Peyer's patch (tissue), 4 donors: ENCODE data around the gene SLC13A2.

ENCODE experiments used
- CTCF ChIP-seq, 6 experiments: fragments of 450-650 bp in 4 of 6; fragments of 200-600 bp in 2 of 6; sonication (generic) in 1 of 6; IDR thresholded peaks; one replicate each; pipeline ENCODE4 v1.5.1; 2017 to 2019; ENCODE audit warnings: antibody characterized with exemption in 6 of 6, mild to moderate bottlenecking in 3 of 6, moderate library complexity in 1 of 6
- POLR2A ChIP-seq, 2 donors: fragments of 450-650 bp; IDR thresholded peaks; one replicate each; pipeline ENCODE4 v1.5.1; 2017; ENCODE audit warnings: antibody characterized with exemption in 2 of 2, mild to moderate bottlenecking in 2 of 2, moderate library complexity in 2 of 2

- TF ChIP-seq CTCF (IDR thresholded peaks at IDR 0.05) (no peak), POLR2A (IDR thresholded peaks at IDR 0.05) (no peak)
These were observed 4.7 kb upstream of the SLC13A2 start for GRCh38 chr17:28468781-28469180.
